Smooth muscle cell (in vitro differentiated cells): ENCODE results near the gene TRIO. TPM values are rescaled to one million over a fixed set of nuclear protein-coding genes. Genes with fewer than 3 reads are reported as not detected.

ENCODE experiments used
- DNase-seq: peaks from one replicate; lab custom pipeline; 2025; ENCODE audit not compliant: unreplicated experiment; lab: John Stamatoyannopoulos, UW
- H2AFZ ChIP-seq: fragments of 200-600 bp; sonication (generic); 2 replicates; pipeline ENCODE4 v1.6.0; 2016; ENCODE audit warnings: antibody characterized with exemption, low read depth, mild to moderate bottlenecking
- H3F3A ChIP-seq: fragments of 200-600 bp; sonication (generic); 2 replicates; pipeline ENCODE4 v1.6.0; 2017; ENCODE audit warnings: antibody characterized with exemption, low read depth
- H3K27ac ChIP-seq: fragments of 200-600 bp; sonication (generic); 2 replicates; pipeline ENCODE4 v1.5.1; 2016; ENCODE audit warnings: low read depth, mild to moderate bottlenecking
- H3K27me3 ChIP-seq: fragments of 200-600 bp; sonication (generic); 2 replicates; pipeline ENCODE4 v1.6.1; 2016; ENCODE audit warnings: low read depth, mild to moderate bottlenecking
- H3K36me3 ChIP-seq: fragments of 200-600 bp; sonication (generic); 2 replicates; pipeline ENCODE4 v1.5.1; 2016; ENCODE audit warnings: low read depth
- H3K4me1 ChIP-seq: fragments of 200-600 bp; sonication (generic); 2 replicates; pipeline ENCODE4 v1.5.1; 2016; ENCODE audit warnings: low read depth
- H3K4me2 ChIP-seq: fragments of 200-600 bp; sonication (generic); 2 replicates; pipeline ENCODE4 v1.6.0; 2016; ENCODE audit warnings: mild to moderate bottlenecking
- H3K4me3 ChIP-seq: fragments of 200-600 bp; sonication (generic); 2 replicates; pipeline ENCODE4 v1.5.1; 2016; ENCODE audit warnings: mild to moderate bottlenecking
- H3K79me2 ChIP-seq: fragments of 200-600 bp; sonication (generic); 2 replicates; pipeline ENCODE4 v1.6.0; 2016; ENCODE audit warnings: low read depth, mild to moderate bottlenecking
- H3K9ac ChIP-seq: fragments of 200-600 bp; sonication (generic); 2 replicates; pipeline ENCODE4 v1.6.0; 2016; ENCODE audit warnings: low read depth
- H3K9me3 ChIP-seq: fragments of 200-600 bp; sonication (generic); replicated peaks from 2 replicates; pipeline ENCODE4 v1.5.1; 2016; ENCODE audit warnings: low read depth
- H4K20me1 ChIP-seq: fragments of 200-600 bp; sonication (generic); 2 replicates; pipeline ENCODE4 v1.6.0; 2016; ENCODE audit warnings: low read depth
- CTCF ChIP-seq: fragments of 200-600 bp; sonication (generic); IDR thresholded peaks from 2 replicates; pipeline ENCODE4 v1.5.1; 2017; ENCODE audit warnings: borderline replicate concordance, mild to moderate bottlenecking, antibody characterized with exemption; ENCODE audit not compliant: insufficient read depth, poor library complexity, severe bottlenecking
- WGBS: methylation state at CpG from one replicate; pipeline ENCODE4 v1.1.7; 2016; ENCODE audit warnings: low lambda C conversion rate; 5-methylcytosine and 5-hydroxymethylcytosine counted together
- polyA plus RNA-seq: library from polyadenylated mRNA; unstranded; fragments of >200 nt; fragmentation: Nextera tagmentation; extraction: Ambion mirVana; gene quantifications from 2 replicates; pipeline ENCODE4 v1.2.1, GENCODE V29; 2016
- total RNA-seq: library from RNA; depleted of rRNA; stranded (reverse); fragments of >200 nt; gene quantifications from 2 replicates; pipeline ENCODE4 v1.2.3, GENCODE V29; 2014

Gene TRIO
- total and polyA plus RNA-seq, 2 experiments from 2014 or later, result 10.2 to 118 TPM

- Histone ChIP-seq H3K27ac (no peak overlapping the region), H2AFZ (no peak overlapping the region), H3K9ac (no peak overlapping the region), H3K79me2 (no peaks in the 10 kb centered on the region), H3K4me1 (no peaks in the 10 kb centered on the region), H3K4me2 (no peak overlapping the region), H3K9me3 (no peaks in the 10 kb centered on the region), H3K4me3 (no peak overlapping the region), H3K27me3 (no peaks in the 10 kb centered on the region), H3F3A (no peaks in the 10 kb centered on the region), H3K36me3 (peaks cover 9% of the 10 kb centered on the region), H4K20me1 (peaks cover 8% of the 10 kb centered on the region)
- no peak for DNase-seq
- TF ChIP-seq CTCF, result no peak
- WGBS, result 97% methylated on average over 18 of the region's 18 CpGs
These were observed 358.5 kb downstream of the TRIO start for GRCh38 chr5:14501353-14502293.

- Histone ChIP-seq H3K27ac (no peak overlapping the region), H3K9me3 (no peaks in the 10 kb centered on the region), H3K4me2 (no peak overlapping the region), H2AFZ (no peak overlapping the region), H3K79me2 (no peaks in the 10 kb centered on the region), H3K9ac (no peak overlapping the region), H4K20me1 (peaks cover 2% of the 10 kb centered on the region), H3K27me3 (no peaks in the 10 kb centered on the region), H3F3A (no peaks in the 10 kb centered on the region), H3K4me3 (no peak overlapping the region), H3K4me1 (no peaks in the 10 kb centered on the region), H3K36me3 (peaks cover 5% of the 10 kb centered on the region)
- WGBS, result 96% methylated on average over 10 of the region's 10 CpGs
- TF ChIP-seq CTCF, result no peak
- no peak for DNase-seq
These were observed 359.1 kb downstream of the TRIO start for GRCh38 chr5:14502294-14502690.

DNA sequence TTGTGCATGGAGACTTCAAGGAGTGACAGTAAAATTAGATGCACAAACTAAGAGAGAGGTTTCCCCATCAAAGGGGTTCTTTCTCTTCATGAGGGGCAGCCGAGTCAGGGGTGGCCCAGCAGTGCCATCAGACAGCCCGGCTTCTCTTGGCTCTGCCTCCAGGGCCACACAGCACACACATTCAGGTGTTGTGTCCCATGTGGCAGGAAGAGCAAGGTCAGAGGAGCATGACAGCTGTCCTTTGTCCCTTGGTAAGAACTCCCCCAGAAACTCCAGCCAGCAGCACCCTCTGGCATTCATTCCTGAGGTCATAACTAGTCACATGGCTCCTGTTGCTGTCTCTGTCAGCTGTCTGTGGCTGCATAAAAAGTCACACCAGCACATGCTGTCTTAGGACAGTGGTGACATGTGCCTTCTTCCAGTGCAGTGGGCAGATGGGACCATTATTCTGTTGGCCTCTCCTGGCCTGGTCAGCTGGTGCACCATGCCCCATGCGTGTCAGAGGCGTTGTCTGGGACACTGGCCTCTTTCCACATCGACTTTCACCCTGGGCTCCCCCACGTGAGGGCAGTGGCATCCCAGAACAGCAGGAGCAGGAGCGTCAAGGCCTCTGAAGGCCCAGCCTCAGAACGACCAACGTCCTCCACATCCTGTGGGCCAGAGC is 360.0 kb downstream of the TRIO start:
- no peak for TF ChIP-seq CTCF
- DNase-seq, result no peak

More for the DNA sequence above, 360.0 kb downstream of the TRIO start:
- Histone ChIP-seq H3K27me3 (no peaks in the 10 kb centered on the region), H3K79me2 (no peaks in the 10 kb centered on the region), H3K4me2 (no peak overlapping the region), H3K9me3 (no peaks in the 10 kb centered on the region), H3K27ac (no peak overlapping the region), H2AFZ (no peak overlapping the region), H3F3A (no peaks in the 10 kb centered on the region), H3K4me1 (no peaks in the 10 kb centered on the region), H3K9ac (no peak overlapping the region), H4K20me1 (no peaks in the 10 kb centered on the region), H3K4me3 (no peak overlapping the region), H3K36me3 (no peaks in the 10 kb centered on the region)
- WGBS, result 90% methylated on average over 9 of the region's 9 CpGs
